T-helper 17 cell (primary cell): Measurements from ENCODE around the gene S100A10. TPM values are rescaled to one million over a fixed set of nuclear protein-coding genes. Genes with fewer than 3 reads are reported as not detected.

ENCODE experiments used
- ATAC-seq: fragments of 150-1000 bp; cut with Tn5 transposase; 2 replicates; pipeline ENCODE4 v1.10.0; 2021; ENCODE audit warnings: mild to moderate bottlenecking, moderate library complexity
- DNase-seq, 3 donors: peaks; one replicate each; pipeline versions ENCODE4 v3.0.0 to v3.0.0-alpha.2; 2020 to 2021
- H3K9me3 ChIP-seq: one replicate; pipeline ENCODE4 v1.7.0; 2013; ENCODE audit warnings: low read length, mild to moderate bottlenecking; ENCODE audit not compliant: control insufficient read depth, poor library complexity, severe bottlenecking
- H3K27ac Mint-ChIP-seq: one replicate; pipeline ENCODE4 v1.8.0; 2022; ENCODE audit warnings: mild to moderate bottlenecking, moderate library complexity, mixed read lengths
- H3K27me3 Mint-ChIP-seq: one replicate; pipeline ENCODE4 v1.8.0; 2022; ENCODE audit warnings: mixed read lengths
- H3K36me3 Mint-ChIP-seq: one replicate; pipeline ENCODE4 v1.8.0; 2022; ENCODE audit warnings: low read depth, mixed read lengths
- H3K4me1 Mint-ChIP-seq: one replicate; pipeline ENCODE4 v1.8.0; 2022; ENCODE audit warnings: mild to moderate bottlenecking, mixed read lengths
- H3K4me3 Mint-ChIP-seq: one replicate; pipeline ENCODE4 v1.8.0; 2022; ENCODE audit warnings: mild to moderate bottlenecking, moderate library complexity, mixed read lengths
- total RNA-seq, 4 donors: library from RNA in 2 of 4; stranded (reverse) in 2 of 4; gene quantifications; one replicate each; pipeline ENCODE4 v1.2.3 and lab custom pipeline; 2022 to 2026

Gene S100A10
- total RNA-seq, 2 donors from 2014 or later: 317 to 349 TPM

DNA sequence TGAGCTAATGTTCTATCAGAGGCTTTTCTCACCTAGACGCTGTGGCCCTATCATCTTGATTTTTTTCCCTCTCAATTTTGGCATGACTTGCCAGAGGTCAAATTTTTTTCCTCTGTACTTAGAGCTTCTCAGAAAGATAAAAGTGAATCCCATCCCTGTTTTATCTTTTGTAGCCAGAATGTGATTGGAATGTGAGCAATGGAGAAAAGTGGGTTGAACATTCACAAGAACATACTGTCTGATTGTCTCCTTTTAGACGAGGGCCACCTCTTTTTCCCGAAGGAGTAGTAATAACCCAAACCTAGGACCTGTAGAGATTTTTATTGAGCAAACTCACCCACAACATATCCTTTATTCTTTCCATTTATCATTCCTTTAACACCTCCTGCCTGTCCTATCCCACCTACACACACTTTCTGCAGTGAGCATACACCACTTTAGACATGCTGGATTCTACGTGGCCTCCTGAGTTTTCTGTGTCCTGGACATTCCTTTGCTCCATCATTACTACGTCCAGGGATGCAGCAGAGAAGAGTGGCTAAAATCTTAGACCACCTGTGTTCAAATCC, 15.9 kb downstream of the S100A10 start:
- H3K27me3 Mint-ChIP-seq: no peaks in the 10 kb centered on the region
- H3K27ac Mint-ChIP-seq: peak overlapping the region; percentile 87
- no peaks in the 10 kb centered on the region for H3K9me3 ChIP-seq
- H3K4me3 Mint-ChIP-seq: no peak overlapping the region
- no peak for DNase-seq
- peaks cover 27% of the 10 kb centered on the region for H3K4me1 Mint-ChIP-seq
- H3K36me3 Mint-ChIP-seq: peaks cover 9% of the 10 kb centered on the region
- ATAC-seq: no peak

DNA sequence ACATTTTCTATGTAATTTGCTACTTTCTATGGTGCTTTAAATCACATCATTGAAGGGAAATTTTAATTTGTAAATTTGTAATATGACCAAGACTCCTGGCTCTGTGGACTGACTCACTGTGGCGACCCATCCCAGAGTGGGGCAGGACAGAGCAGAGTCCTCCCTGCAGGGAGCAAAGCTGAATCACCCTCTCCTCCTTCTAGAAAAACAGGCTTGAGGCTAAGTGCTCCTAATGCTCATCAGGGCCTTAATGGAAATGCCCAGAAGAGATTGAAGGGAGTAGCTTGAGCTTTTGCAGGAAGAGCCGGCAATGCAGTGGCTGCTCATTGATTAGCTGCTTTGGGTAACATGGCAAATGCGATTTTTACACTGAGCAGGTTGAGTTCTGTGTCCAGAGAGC, 16.8 kb downstream of the S100A10 start:
- no peaks in the 10 kb centered on the region for H3K9me3 ChIP-seq
- H3K4me3 Mint-ChIP-seq: no peak overlapping the region
- H3K27ac Mint-ChIP-seq: no peak overlapping the region
- no peak for ATAC-seq
- no peak for DNase-seq
- peaks cover 26% of the 10 kb centered on the region for H3K4me1 Mint-ChIP-seq
- H3K36me3 Mint-ChIP-seq: peaks cover 5% of the 10 kb centered on the region
- no peaks in the 10 kb centered on the region for H3K27me3 Mint-ChIP-seq

DNA sequence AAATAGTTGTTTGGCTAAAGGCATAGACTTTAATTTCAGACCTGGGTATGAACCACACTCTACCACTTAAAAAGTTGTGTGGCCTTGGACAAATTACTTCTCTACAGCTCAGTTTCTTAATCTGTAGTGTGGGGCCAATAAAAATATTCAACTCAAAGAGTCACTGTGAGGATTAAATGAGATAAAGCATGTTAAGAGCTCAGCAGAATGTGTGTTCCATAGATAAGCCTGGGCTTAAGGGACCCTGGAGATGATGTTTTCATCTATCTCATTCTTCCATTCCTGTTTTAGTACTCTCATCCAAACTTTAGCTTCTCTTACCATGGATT, 17.7 kb downstream of the S100A10 start:
- peaks cover 25% of the 10 kb centered on the region for H3K4me1 Mint-ChIP-seq
- DNase-seq: no peak
- no peak for ATAC-seq
- no peaks in the 10 kb centered on the region for H3K9me3 ChIP-seq
- H3K27me3 Mint-ChIP-seq: no peaks in the 10 kb centered on the region
- H3K36me3 Mint-ChIP-seq: peaks cover 2% of the 10 kb centered on the region
- H3K27ac Mint-ChIP-seq: no peak overlapping the region
- no peak overlapping the region for H3K4me3 Mint-ChIP-seq

DNA sequence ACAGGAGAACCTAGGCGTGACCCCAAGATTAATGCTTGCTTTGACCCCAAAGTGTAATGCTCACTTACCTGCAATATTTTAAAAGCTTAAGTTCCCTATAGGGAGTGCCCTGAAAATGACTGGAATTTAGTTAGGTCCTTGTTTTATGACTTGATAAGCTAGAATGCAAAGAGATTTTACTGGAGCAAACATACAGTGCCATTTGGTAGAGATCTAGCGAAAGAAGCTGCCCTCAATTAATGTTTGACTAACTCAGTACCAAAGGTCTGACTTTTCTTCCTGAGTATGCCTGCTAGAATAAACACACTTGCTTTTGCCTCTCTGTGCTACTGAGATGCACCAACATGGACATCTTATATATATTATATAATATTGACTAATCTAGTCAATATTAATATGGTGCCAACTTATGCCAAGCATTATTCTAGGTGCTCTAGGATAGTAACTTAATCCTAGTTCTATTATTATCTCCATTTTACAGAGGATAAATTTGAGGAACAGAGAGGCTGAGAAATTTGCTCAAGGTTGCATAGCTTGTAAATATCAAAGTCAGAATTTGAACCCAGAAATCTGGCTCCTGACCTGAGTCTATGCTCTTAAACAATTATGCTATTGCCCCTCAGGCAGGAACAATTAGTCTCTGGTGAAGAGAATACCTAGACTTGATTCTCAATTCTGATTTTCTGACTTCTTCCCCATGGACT, 18.2 kb downstream of the S100A10 start:
- Mint-ChIP-seq H3K4me3 (no peak overlapping the region), H3K4me1 (peaks cover 21% of the 10 kb centered on the region), H3K27ac (no peak overlapping the region), H3K27me3 (no peaks in the 10 kb centered on the region), H3K36me3 (peaks cover 2% of the 10 kb centered on the region)
- H3K9me3 ChIP-seq: no peaks in the 10 kb centered on the region
- ATAC-seq (no peak), DNase-seq (no peak)

DNA sequence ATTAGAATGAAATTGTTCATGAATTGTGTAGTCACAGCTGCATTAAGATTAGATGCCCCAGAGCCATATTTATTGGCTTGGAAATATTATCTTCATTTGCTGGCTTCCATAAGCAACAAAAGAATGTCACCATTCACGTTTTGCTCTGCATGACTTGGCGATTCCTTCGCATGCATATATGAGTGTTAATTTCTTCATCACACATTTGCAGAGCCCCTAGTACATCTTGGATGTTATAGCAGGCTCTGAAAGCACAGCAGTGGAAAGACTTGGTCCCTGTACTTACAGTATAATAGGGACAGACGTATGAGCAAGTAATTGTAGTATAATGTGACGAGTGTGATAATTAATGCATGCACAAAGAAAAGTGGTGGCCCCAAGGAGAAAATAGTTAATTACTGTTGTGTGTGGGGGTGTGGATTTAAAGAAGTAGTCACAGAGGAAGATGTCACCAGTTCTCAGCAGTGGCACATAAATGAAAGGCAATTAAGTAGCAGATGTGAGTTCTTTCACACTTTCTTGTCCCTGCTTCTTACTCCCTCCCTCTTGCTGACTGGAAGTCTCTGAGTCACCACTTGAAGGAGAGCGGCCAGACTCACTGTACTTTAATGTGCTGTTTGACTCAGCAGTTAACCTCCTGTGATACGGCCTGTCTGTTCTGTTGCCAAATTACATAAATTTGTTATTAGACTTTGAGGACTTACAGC, 21.0 kb downstream of the S100A10 start:
- H3K27ac Mint-ChIP-seq: no peak overlapping the region
- H3K27me3 Mint-ChIP-seq: no peaks in the 10 kb centered on the region
- DNase-seq: no peak
- no peaks in the 10 kb centered on the region for H3K9me3 ChIP-seq
- H3K36me3 Mint-ChIP-seq: peaks cover 2% of the 10 kb centered on the region
- peaks cover 11% of the 10 kb centered on the region for H3K4me1 Mint-ChIP-seq
- peak; percentile 38 for ATAC-seq
- no peak overlapping the region for H3K4me3 Mint-ChIP-seq

DNA sequence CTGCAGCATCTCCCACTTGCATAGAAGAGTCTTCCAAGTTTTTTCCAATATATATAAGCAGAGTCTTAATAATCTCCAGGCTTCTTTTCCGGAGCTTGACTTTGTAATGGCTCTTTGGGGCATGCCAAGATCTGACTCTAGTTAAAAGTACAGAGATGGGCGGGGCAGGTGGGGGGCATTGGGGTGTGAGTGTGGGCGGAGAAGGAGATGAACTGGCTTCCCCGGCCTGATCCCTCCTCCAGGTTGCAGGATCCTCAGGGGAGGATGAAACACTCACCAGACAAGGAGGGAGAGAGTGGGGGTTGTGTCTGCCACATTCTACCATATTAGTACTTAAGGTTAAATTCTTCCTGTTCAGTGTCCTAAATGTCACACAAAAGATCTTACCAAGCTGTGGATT, 23.0 kb downstream of the S100A10 start:
- no peak overlapping the region for H3K27ac Mint-ChIP-seq
- no peaks in the 10 kb centered on the region for H3K27me3 Mint-ChIP-seq
- ATAC-seq (no peak), DNase-seq (no peak)
- H3K4me3 Mint-ChIP-seq: no peak overlapping the region
- H3K36me3 Mint-ChIP-seq: peaks cover 5% of the 10 kb centered on the region
- peaks cover 10% of the 10 kb centered on the region for H3K4me1 Mint-ChIP-seq
- H3K9me3 ChIP-seq: no peaks in the 10 kb centered on the region

DNA sequence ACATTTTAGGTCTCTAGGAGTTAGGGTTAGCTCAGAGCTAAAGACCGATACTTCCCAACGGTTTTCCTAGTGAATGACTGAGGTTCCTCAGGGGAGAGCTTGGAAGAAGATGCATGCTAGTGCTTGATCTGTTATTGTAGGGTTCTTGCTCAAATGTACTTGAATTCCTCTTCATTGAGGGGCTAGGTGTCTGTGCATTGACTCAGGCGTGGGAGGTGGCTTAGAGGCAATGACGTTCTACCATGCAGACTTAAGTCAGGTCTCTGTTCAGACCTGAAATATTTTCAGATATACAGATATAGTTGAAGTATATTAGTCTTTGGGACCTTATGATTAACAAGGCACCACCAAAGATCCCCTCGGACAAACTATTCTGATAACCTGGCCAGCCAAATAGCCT, 23.5 kb downstream of the S100A10 start:
- ATAC-seq: no peak
- H3K4me1 Mint-ChIP-seq: peaks cover 12% of the 10 kb centered on the region
- H3K36me3 Mint-ChIP-seq: peaks cover 5% of the 10 kb centered on the region
- no peak overlapping the region for H3K27ac Mint-ChIP-seq
- DNase-seq: no peak
- no peaks in the 10 kb centered on the region for H3K27me3 Mint-ChIP-seq
- no peaks in the 10 kb centered on the region for H3K9me3 ChIP-seq
- no peak overlapping the region for H3K4me3 Mint-ChIP-seq

DNA sequence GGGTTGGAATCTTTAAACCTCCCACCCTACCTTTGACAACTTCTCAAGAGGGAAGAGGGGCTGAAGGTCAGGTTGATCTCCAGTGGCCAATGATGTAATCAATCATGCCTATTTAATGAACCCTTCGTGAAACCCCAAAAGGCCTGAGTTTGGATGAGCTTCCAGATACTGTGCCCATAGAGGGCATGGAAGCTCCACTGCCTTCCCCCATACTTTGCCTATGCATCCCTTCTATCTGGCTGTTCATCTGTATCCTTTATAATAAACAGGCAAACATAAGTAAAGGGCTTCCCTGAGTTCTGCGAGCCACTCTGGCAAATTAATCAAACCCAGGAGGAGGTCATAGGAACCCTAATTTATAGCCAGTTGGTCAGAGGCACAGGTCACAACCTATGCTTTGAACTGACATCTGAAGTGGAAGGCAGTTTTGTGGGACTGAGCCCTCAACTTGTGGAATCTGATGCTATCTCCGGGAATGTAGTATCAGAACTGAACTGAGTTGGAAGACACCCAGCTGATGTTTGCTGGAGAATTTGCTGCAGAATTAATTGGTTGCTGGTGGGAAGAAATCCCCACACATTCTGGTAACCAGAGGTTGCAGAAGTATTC, 24.8 kb downstream of the S100A10 start:
- no peak for ATAC-seq
- Mint-ChIP-seq H3K36me3 (peaks cover 3% of the 10 kb centered on the region), H3K4me3 (no peak overlapping the region), H3K27me3 (no peaks in the 10 kb centered on the region), H3K4me1 (peaks cover 13% of the 10 kb centered on the region), H3K27ac (no peak overlapping the region)
- no peak for DNase-seq
- H3K9me3 ChIP-seq: no peaks in the 10 kb centered on the region

DNA sequence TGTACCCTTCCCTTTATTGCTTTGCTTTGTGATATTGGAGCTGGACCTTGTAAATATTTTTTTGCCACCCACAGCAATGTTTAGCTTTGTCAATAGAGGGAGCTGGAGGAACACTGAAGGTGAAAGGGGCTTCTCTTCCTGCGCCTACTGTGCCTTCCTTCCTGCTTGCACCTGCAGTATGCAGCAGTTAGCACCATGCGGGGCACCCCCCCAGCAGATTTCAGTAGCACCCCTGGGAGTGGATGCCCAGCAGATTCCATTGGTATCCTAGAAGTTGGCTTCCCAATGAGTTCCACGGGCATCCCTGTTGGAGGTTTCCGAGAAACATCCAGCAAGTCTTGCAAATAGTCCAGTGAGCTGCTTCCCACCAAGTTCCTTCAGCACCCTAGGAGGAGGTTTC, 25.6 kb downstream of the S100A10 start:
- Mint-ChIP-seq H3K36me3 (peaks cover 2% of the 10 kb centered on the region), H3K4me1 (peaks cover 16% of the 10 kb centered on the region), H3K27me3 (no peaks in the 10 kb centered on the region), H3K27ac (no peak overlapping the region), H3K4me3 (no peak overlapping the region)
- ATAC-seq (peak; percentile 96), DNase-seq (peak in 1 of 3 donors; percentile 21)
- H3K9me3 ChIP-seq: no peaks in the 10 kb centered on the region

DNA sequence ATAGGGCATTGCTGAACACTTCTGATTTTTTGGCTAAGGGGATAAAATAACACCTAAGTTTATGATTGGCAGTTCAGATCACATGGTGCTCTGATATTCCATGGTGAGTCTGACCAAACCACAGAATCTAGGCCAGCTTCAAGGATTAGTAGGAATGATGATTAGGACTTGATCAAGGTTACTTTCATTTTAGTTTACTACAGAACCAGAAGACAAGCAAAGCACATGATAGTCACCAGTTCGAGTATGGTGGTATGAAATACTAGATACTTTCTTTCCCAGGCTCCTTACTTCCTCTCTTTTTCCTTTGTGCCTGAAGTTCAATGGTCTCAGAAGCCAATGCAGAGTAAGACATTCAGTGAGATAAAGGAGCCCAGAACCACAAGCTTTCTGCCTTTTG, 26.6 kb downstream of the S100A10 start:
- no peak for ATAC-seq
- Mint-ChIP-seq H3K27ac (peak overlapping the region; percentile 19), H3K36me3 (peaks cover 2% of the 10 kb centered on the region), H3K4me1 (peaks cover 15% of the 10 kb centered on the region), H3K4me3 (no peak overlapping the region), H3K27me3 (no peaks in the 10 kb centered on the region)
- no peak for DNase-seq
- no peaks in the 10 kb centered on the region for H3K9me3 ChIP-seq

DNA sequence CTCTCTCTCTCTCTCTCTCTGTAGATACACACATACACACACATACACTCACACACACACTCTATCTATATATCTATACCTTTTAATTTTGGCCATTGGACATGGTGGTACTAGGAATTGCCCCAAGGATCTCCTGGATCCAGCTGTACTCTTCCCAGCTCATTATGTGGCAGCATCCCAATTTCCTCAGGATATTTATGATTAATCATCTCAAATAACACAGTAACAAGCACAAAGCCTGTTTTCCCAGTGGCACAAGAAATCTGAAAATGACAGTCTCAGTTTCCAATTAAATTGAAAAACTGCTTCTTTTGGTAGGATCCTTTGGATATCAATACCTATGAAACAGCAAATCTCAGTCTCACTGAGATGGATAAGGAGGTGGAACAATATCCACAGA, 27.6 kb downstream of the S100A10 start:
- H3K4me3 Mint-ChIP-seq: no peak overlapping the region
- DNase-seq (no peak), ATAC-seq (no peak)
- peaks cover 2% of the 10 kb centered on the region for H3K36me3 Mint-ChIP-seq
- no peaks in the 10 kb centered on the region for H3K9me3 ChIP-seq
- H3K4me1 Mint-ChIP-seq: peaks cover 17% of the 10 kb centered on the region
- H3K27me3 Mint-ChIP-seq: no peaks in the 10 kb centered on the region
- peak overlapping the region; percentile 71 for H3K27ac Mint-ChIP-seq

DNA sequence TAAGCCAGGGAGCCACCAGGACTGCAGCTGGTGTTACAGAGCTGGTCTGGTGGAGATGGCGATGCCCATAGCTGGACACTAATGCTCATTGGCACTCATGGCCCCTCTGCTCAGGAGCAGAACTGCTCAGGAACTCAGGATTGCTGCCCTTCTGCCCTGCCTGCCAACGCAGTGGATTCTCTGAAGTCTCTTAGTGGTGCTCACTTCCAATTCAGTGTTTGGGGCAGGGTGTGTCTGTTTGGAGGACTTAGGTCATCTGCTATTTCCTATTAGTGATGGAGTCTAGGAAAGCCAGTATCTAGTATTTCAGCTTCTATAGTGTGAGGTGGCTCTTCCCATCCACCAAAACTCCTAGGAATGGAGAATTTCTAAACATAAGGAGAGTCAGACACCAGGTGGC, 29.1 kb downstream of the S100A10 start:
- H3K36me3 Mint-ChIP-seq: peaks cover 2% of the 10 kb centered on the region
- H3K9me3 ChIP-seq: no peaks in the 10 kb centered on the region
- no peak overlapping the region for H3K27ac Mint-ChIP-seq
- no peak for DNase-seq
- no peaks in the 10 kb centered on the region for H3K27me3 Mint-ChIP-seq
- H3K4me3 Mint-ChIP-seq: no peak overlapping the region
- ATAC-seq: no peak
- H3K4me1 Mint-ChIP-seq: peaks cover 22% of the 10 kb centered on the region

DNA sequence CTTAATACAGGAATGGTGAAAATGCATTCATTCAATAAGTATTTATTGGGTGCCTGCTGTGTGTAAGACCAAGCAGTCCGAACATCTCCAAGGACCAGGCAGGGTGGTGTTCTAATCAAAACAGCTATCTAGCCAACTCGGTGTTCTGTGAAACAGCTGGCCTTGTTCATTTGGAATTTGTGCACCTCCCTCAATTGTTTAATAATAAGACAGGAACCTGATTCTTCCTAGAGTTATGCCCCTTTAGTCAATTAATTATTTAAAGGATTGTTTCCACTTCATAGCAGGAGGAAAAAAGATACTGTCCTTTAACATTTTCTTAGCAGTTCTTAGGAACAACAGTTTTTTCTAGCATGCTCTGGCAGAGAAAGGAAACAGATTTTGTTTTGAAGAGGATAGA, 30.4 kb downstream of the S100A10 start:
- Mint-ChIP-seq H3K4me3 (no peak overlapping the region), H3K27ac (no peak overlapping the region), H3K4me1 (peaks cover 22% of the 10 kb centered on the region), H3K36me3 (peaks cover 2% of the 10 kb centered on the region), H3K27me3 (no peaks in the 10 kb centered on the region)
- no peak for ATAC-seq
- DNase-seq: no peak
- no peaks in the 10 kb centered on the region for H3K9me3 ChIP-seq
